HEK293T (cell line): ENCODE results near the gene CREB3L4.
"Not testable (repeated sequence)": the region's sequence is repeated elsewhere in the genome, so short reads cannot be mapped to it uniquely, and the experiment has no call there.

ENCODE experiments used
- CTCF ChIA-PET: fragments of 350-600 bp; formaldehyde crosslinking; extraction: SDS; loops from one replicate; lab custom pipeline; 2021; ENCODE audit warnings: antibody characterized with exemption, inconsistent platforms; lab: Yijun Ruan, JAX
- POLR2A ChIA-PET: fragments of 350-600 bp; formaldehyde crosslinking; extraction: SDS; loops from one replicate; lab custom pipeline; 2020; ENCODE audit warnings: antibody characterized with exemption, inconsistent platforms; lab: Yijun Ruan, JAX
- DNase-seq: peaks from one replicate; pipeline ENCODE4 v3.0.0; 2012; ENCODE audit warnings: mixed read lengths; ENCODE audit errors: extremely low spot score
- ARNT ChIP-seq: fragments of 450-650 bp; IDR thresholded peaks from 2 replicates; pipeline ENCODE4 v1.6.1; 2017; ENCODE audit warnings: mild to moderate bottlenecking
- BHLHE40 ChIP-seq: fragments of 450-650 bp; IDR thresholded peaks from 2 replicates; pipeline ENCODE4 v1.6.1; 2016; ENCODE audit warnings: mild to moderate bottlenecking, moderate library complexity, borderline replicate concordance
- CTBP1 ChIP-seq: fragments of 450-650 bp; IDR thresholded peaks from 2 replicates; pipeline ENCODE4 v1.6.1; 2016; ENCODE audit warnings: borderline replicate concordance
- ELF4 ChIP-seq: fragments of 450-650 bp; IDR thresholded peaks from 2 replicates; pipeline ENCODE4 v1.6.1; 2017; ENCODE audit warnings: antibody characterized with exemption
- FOXA1 ChIP-seq: fragments of 450-650 bp; IDR thresholded peaks from 2 replicates; pipeline ENCODE4 v1.6.1; 2016; ENCODE audit warnings: mild to moderate bottlenecking
- FOXK2 ChIP-seq: fragments of 450-650 bp; IDR thresholded peaks from 2 replicates; pipeline ENCODE4 v1.6.1; 2016; ENCODE audit warnings: mild to moderate bottlenecking
- FOXM1 ChIP-seq: fragments of 450-650 bp; IDR thresholded peaks from 2 replicates; pipeline ENCODE4 v1.6.1; 2017; ENCODE audit warnings: mild to moderate bottlenecking, borderline replicate concordance
- HDGF ChIP-seq: fragments of 450-650 bp; IDR thresholded peaks from 2 replicates; pipeline ENCODE4 v1.6.1; 2017; ENCODE audit warnings: antibody characterized with exemption, borderline replicate concordance
- L3MBTL2 ChIP-seq: fragments of 450-650 bp; conservative IDR thresholded peaks from 2 replicates; pipeline ENCODE4 v1.6.1; 2016; ENCODE audit warnings: mild to moderate bottlenecking
- LEF1 ChIP-seq: fragments of 450-650 bp; IDR thresholded peaks from 2 replicates; pipeline ENCODE4 v1.6.1; 2017; ENCODE audit warnings: mild to moderate bottlenecking, borderline replicate concordance
- NFRKB ChIP-seq: fragments of 450-650 bp; IDR thresholded peaks from 2 replicates; pipeline ENCODE4 v1.6.1; 2016; ENCODE audit warnings: mild to moderate bottlenecking, moderate library complexity
- PKNOX1 ChIP-seq: fragments of 450-650 bp; IDR thresholded peaks from 2 replicates; pipeline ENCODE4 v1.6.1; 2016
- SP1 ChIP-seq: fragments of 450-650 bp; IDR thresholded peaks from 2 replicates; pipeline ENCODE4 v1.6.1; 2017
- SUZ12 ChIP-seq: fragments of 450-650 bp; IDR thresholded peaks from 2 replicates; pipeline ENCODE4 v1.6.1; 2016; ENCODE audit warnings: mild to moderate bottlenecking
- TARDBP ChIP-seq: fragments of 450-650 bp; IDR thresholded peaks from 2 replicates; pipeline ENCODE4 v1.6.1; 2016
- ZNF384 ChIP-seq: fragments of 450-650 bp; IDR thresholded peaks from 2 replicates; pipeline ENCODE4 v1.6.1; 2016

Gene CREB3L4

GRCh38 chr1:153977250-153978240 is 9.8 kb downstream of the CREB3L4 start, which contains the start of gene JTB:
Gene JTB, minus strand, starts transcription at chr1:153977674. Its CDS starts 422 bp downstream, at chr1:153977252.
- ChIA-PET CTCF (interaction anchor here (0.7 to 3.5 kb wide), 6 partner anchors 9 to 249 kb away, joined by 3 to 9 read pairs (median 4); partner anchors contain the start of genes CREB3L4, DENND4B and RAB13), POLR2A (interaction anchor here (0.6 to 6.6 kb wide), 23 partner anchors 10 to 446 kb away, joined by 3 to 165 read pairs (median 6); partner anchors contain the start of genes CHTOP, CREB3L4, CRTC2 and DENND4B)
- peak; percentile 89 for DNase-seq
- TF ChIP-seq SP1 (no peak), L3MBTL2 (peak; percentile 87)

- TF ChIP-seq SP1 (no peak), FOXM1 (no peak)
- CTCF ChIA-PET = interaction anchor here (1.1 to 3.5 kb wide), 4 partner anchors 9 to 172 kb away, joined by 3 to 9 read pairs (median 6); partner anchors contain the start of genes CREB3L4, DENND4B and RAB13
- POLR2A ChIA-PET = interaction anchor here (0.9 to 6.6 kb wide), 14 partner anchors 9 to 344 kb away, joined by 3 to 165 read pairs (median 6); partner anchors contain the start of genes CHTOP, CREB3L4, CRTC2 and DENND4B
- DNase-seq = no peak
Measured at GRCh38 chr1:153978274-153978909, 10.7 kb downstream of the CREB3L4 start.

GRCh38 chr1:153979091-153979490 is 11.4 kb downstream of the CREB3L4 start:
- DNase-seq = not testable (repeated sequence)
- ChIA-PET POLR2A (interaction anchor here (1.2 to 6.6 kb wide), 6 partner anchors 9 to 196 kb away, joined by 5 to 165 read pairs (median 48); partner anchors contain the start of genes CREB3L4, CRTC2, GATAD2B and RAB13), CTCF (interaction anchor here (2.1 kb wide), 1 partner anchor 8 kb away, joined by 7 read pairs; the partner anchor contains the start of gene RAB13)

GRCh38 chr1:153981735-153982134 is 14.0 kb downstream of the CREB3L4 start:
- CTCF ChIA-PET = not testable (repeated sequence)

GRCh38 chr1:153984123-153984894 is 16.6 kb downstream of the CREB3L4 start:
- TF ChIP-seq FOXK2 (no peak), FOXM1 (no peak), HDGF (no peak), SP1 (no peak), FOXA1 (no peak), SUZ12 (no peak), BHLHE40 (no peak), PKNOX1 (no peak), CTBP1 (no peak), NFRKB (no peak), ELF4 (no peak), TARDBP (no peak), LEF1 (no peak)
- POLR2A ChIA-PET = interaction anchor here (0.8 to 7.2 kb wide), 4 partner anchors 8 to 62 kb away, joined by 3 to 106 read pairs (median 36); partner anchors contain the start of genes CREB3L4 and JTB

More at GRCh38 chr1:153981735-153982134, 14.0 kb downstream of the CREB3L4 start:
- not testable (repeated sequence) for DNase-seq
- POLR2A ChIA-PET = interaction anchor here (1.9 kb wide), 1 partner anchor 14 kb away, joined by 14 read pairs; the partner anchor contains the start of gene CREB3L4

GRCh38 chr1:153985341-153985912 is 17.7 kb downstream of the CREB3L4 start:
- ChIA-PET CTCF (interaction anchor here (0.9 to 3.0 kb wide), 6 partner anchors 17 to 477 kb away, joined by 3 to 16 read pairs (median 11); partner anchors contain the start of genes CREB3L4, DENND4B and GATAD2B), POLR2A (interaction anchor here (0.8 to 7.2 kb wide), 11 partner anchors 9 to 202 kb away, joined by 3 to 106 read pairs (median 7); partner anchors contain the start of genes CREB3L4, DENND4B, JTB and SLC39A1)
- DNase-seq = no peak
- TF ChIP-seq TARDBP = no peak
- TF ChIP-seq FOXM1 = no peak
- TF ChIP-seq ZNF384 = no peak
- no peak for TF ChIP-seq SUZ12
- no peak for TF ChIP-seq NFRKB
- TF ChIP-seq PKNOX1 = no peak
- TF ChIP-seq LEF1 = no peak
- no peak for TF ChIP-seq ARNT

More at GRCh38 chr1:153984123-153984894, 16.6 kb downstream of the CREB3L4 start:
- no peak for DNase-seq
- CTCF ChIA-PET = no interaction called here
